ENCODE data around the gene TSC2. TPM values are rescaled to one million over a fixed set of nuclear protein-coding genes. Genes with fewer than 3 reads are reported as not detected.

TSC2 gene
- total RNA-seq, 2 donors from 2014 or later = 73.9 to 152 TPM

DNA sequence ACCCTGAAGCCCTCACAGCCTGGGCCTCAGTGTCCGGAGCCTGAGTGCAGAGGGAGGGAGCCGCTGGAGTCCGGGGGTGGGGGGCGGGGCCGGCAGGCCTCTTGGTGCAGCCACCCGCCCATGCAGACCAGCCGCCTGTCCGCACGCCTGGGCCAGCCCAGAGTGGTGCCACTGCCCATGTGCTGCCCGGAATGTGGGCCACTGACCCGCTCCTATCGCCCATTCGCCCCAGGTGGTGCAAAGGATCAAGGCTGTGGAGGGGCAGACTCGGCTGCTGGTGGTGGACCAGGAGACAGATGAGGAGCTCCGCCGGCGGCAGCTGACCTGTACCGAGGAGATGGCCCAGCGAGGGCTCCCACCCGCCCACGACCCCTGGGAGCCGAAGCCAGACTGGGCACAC is 18.4 kb upstream of the TSC2 start:
- peaks cover 27% of the 10 kb centered on the region for H3K4me1 ChIP-seq
- no peak for DNase-seq
- no peaks in the 10 kb centered on the region for H3K27me3 ChIP-seq
- WGBS, 2 donors = 82 to 83% methylated on average over 1 to 14 of the region's 22 CpGs
- H3K27ac ChIP-seq = no peak overlapping the region
- no peak overlapping the region for H3K4me3 ChIP-seq
- intact Hi-C loops (cut with DNase I) = loop anchor here (10.0 kb wide), 1 partner anchor 55 kb away; no protein-coding TSS in a partner anchor
- H3K36me3 ChIP-seq (replicated peaks in 1 of 2; ENCODE audit: insufficient read depth in 1 of 2, low read depth in 2 of 2) = no peaks in the 10 kb centered on the region
- no peaks in the 10 kb centered on the region for H3K9me3 ChIP-seq
- no peak for ATAC-seq
- TF ChIP-seq, protein P1, sequence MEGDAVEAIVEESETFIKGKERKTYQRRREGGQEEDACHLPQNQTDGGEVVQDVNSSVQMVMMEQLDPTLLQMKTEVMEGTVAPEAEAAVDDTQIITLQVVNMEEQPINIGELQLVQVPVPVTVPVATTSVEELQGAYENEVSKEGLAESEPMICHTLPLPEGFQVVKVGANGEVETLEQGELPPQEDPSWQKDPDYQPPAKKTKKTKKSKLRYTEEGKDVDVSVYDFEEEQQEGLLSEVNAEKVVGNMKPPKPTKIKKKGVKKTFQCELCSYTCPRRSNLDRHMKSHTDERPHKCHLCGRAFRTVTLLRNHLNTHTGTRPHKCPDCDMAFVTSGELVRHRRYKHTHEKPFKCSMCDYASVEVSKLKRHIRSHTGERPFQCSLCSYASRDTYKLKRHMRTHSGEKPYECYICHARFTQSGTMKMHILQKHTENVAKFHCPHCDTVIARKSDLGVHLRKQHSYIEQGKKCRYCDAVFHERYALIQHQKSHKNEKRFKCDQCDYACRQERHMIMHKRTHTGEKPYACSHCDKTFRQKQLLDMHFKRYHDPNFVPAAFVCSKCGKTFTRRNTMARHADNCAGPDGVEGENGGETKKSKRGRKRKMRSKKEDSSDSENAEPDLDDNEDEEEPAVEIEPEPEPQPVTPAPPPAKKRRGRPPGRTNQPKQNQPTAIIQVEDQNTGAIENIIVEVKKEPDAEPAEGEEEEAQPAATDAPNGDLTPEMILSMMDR (IDR thresholded peaks at IDR 0.05) = no peak
- no peak for TF ChIP-seq POLR2A (IDR thresholded peaks at IDR 0.05)

DNA sequence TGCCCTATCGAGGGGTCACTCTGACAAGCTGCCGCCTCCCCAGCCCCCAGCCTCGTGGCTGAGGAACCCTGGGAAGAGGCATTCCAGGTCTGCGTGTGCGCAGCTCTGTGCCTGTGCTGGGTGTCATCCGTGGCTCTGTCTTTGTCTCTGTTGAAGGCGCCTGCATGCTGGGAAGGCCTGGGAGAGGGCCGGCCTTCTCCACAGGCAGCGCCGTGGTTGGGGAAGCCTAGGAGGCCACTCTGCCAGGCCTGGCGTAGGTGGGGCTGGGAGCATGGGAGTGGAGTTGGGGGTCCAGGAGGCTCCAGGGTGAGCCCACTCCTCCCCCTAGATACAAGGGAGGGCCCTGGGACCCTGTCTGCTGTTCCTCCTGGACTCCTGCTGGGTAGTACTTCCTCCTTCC is 17.7 kb upstream of the TSC2 start:
- TF ChIP-seq, protein P1 (IDR thresholded peaks at IDR 0.05) = no peak
- no peak for TF ChIP-seq POLR2A (IDR thresholded peaks at IDR 0.05)
- Histone ChIP-seq H3K27me3 (no peaks in the 10 kb centered on the region), H3K4me3 (no peak overlapping the region), H3K36me3 (replicated peaks in 1 of 2; ENCODE audit: insufficient read depth in 1 of 2, low read depth in 2 of 2) (no peaks in the 10 kb centered on the region), H3K9me3 (no peaks in the 10 kb centered on the region), H3K27ac (peak overlapping the region in 1 of 4 donors; percentile 17), H3K4me1 (peaks cover 27% of the 10 kb centered on the region)
- ATAC-seq (no peak), DNase-seq (no peak)
- WGBS, 2 donors = 83 to 100% methylated on average over 4 to 11 of the region's 11 CpGs
- intact Hi-C loops (cut with DNase I) = no loop called here

DNA sequence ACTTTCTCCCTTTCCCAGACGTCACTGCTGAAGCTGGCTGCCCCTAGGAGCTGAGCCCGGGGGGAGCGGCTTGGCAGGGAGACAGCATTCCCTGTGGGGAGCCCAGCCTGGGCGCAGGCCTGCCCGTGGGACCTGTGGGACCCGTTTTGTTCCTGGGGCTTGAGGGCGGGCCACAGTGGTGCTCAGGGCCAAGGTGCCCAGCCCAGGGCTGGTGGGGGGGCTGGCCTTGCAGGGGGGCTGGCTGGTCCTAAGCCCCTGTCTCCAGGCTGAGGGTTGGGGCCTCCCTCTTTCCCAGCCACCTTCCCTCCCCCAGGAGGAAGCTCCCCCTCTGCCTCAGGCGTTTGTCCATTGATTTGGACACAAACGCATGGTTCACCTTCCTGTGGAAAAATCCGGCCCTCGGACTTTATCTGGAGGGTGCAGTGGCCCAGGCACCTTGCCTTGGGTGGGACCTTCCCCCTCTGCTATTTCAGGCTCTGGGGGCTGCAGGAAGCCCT is 16.7 kb upstream of the TSC2 start:
- intact Hi-C loops (cut with DNase I) = no loop called here
- Histone ChIP-seq H3K4me1 (peaks cover 36% of the 10 kb centered on the region), H3K4me3 (no peak overlapping the region), H3K9me3 (no peaks in the 10 kb centered on the region), H3K27me3 (no peaks in the 10 kb centered on the region), H3K36me3 (replicated peaks in 1 of 2; ENCODE audit: insufficient read depth in 1 of 2, low read depth in 2 of 2) (no peaks in the 10 kb centered on the region), H3K27ac (peak overlapping the region in 1 of 4 donors; percentile 17)
- TF ChIP-seq, protein P1 (IDR thresholded peaks at IDR 0.05) = no peak
- TF ChIP-seq POLR2A (IDR thresholded peaks at IDR 0.05) = no peak
- no peak for DNase-seq
- WGBS, 2 donors = 80% methylated on average over 11 of the region's 11 CpGs; no CpG with 5 or more reads in 1 of the 2 donors
- ATAC-seq = no peak

DNA sequence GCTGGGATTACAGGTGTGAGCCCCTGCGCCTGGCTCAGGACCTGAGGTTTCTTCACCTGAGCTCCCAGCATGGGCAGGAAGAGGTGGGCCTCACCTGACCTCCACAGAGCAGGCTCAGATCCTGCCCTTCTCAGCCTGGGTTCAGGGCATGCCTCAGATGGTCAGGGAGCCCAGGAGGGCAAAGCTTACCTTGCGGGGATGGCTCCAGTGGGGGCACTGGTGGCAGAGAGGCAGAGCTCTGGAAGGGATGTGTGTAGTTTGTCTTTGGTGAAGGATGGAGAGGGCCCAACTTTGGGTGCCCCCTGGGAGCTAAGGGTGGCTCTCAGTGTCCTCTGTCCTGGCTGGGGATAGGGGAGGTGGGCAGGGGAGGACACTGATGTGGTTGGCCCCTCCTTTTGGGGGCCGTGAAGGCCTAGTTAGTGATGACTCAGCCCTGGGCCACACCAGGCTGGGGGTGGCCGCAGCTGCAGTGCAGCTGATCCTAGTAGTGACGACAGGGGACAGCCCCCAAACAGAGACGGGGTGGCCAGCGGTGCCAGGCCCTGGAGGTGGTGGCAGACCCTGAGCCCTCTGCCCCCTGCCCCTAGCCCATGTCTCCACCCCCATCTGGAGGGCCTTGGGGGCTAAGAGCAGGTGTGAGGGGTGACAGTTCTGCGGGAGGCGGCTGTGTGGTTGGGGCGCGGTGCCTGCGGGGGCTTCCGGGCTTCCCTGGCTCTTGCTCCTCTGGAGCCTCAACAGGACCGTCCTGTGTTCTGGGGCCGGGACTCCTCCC is 15.3 kb upstream of the TSC2 start:
- H3K4me1 ChIP-seq = peaks cover 39% of the 10 kb centered on the region
- DNase-seq (no peak), ATAC-seq (peak; percentile 7)
- intact Hi-C loops (cut with DNase I) = no loop called here
- H3K36me3 ChIP-seq (replicated peaks in 1 of 2; ENCODE audit: insufficient read depth in 1 of 2, low read depth in 2 of 2) = no peaks in the 10 kb centered on the region
- H3K4me3 ChIP-seq = no peak overlapping the region
- no peaks in the 10 kb centered on the region for H3K9me3 ChIP-seq
- WGBS, 2 donors = 81% methylated on average over 14 of the region's 15 CpGs; no CpG with 5 or more reads in 1 of the 2 donors
- no peak for TF ChIP-seq POLR2A (IDR thresholded peaks at IDR 0.05)
- TF ChIP-seq, protein P1 (IDR thresholded peaks at IDR 0.05) = no peak
- peak overlapping the region in 3 of 4 donors; percentile 52 to 76 (median 73) for H3K27ac ChIP-seq
- H3K27me3 ChIP-seq = no peaks in the 10 kb centered on the region
